GM19025 (cell line): ENCODE results near the gene CST11.
A peak's percentile ranks its signal among the peaks of the same experiment; 100 is the strongest.

Experiments used
- ATAC-seq: cut with Tn5 transposase; IDR thresholded peaks from one replicate; pipeline ENCODE4 v1.9.1; 2021; ENCODE audit warnings: mild to moderate bottlenecking, low read depth, moderate library complexity; ENCODE audit not compliant: unreplicated experiment

The CST11 gene

DNA sequence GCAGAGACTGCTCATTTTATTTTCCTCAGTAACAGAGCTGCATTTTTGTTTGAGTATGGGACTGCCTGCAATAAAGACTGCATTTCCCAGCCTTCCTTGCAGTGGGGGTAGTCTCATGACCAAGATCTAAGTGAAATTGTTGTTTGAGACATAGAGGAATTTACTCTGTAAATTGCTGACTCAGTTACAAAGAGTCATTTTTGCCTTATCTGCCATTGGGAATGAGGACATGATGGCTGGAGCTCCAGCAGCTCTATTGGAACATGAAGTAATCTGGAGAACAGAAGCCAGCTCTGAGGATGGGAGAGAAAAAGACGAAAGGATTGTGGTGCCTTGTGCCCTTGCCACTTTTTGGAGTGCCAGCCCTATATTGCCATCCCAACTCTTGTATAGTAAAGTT, 2.1 kb upstream of the CST11 start:
- no peak for ATAC-seq

DNA sequence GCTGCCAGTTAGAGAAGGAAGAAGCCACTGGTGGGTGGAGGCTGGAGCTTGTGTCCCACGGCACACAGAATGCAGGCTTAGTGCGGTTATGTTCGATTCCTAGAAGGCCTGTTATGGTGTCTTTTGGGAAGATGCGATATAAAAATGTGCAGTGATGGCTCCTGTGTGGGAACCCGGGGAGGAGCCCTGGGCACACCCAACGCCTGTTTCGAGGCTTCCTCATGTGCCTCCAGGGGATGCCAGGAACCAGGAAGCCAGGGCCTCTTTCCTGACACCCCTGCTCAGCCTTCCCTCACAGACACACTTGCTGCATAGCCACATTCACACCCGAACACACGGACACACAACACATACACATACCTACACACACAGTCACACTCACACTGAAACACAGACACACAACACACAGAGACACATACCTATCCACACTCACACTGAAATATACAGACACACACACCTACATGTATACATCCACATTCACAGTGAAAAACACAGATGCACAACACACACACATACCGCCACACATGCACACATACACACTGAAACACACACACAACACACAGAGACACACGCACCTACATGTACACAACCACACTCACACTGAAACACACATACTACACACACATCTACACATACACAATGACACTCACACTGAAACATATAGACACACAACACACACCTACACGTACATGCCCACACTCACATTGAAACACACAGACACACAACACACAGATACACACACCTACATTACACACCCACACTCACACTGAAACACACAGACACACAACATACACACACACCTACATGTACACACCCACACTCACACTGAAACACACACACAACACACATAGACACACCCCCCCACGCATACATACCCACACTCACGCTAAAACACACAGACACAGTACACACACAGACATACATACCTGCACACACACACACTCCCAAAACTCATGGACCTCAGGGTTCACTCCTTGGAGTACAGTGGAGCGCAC, 1.2 kb upstream of the CST11 start:
- no peak for ATAC-seq

DNA sequence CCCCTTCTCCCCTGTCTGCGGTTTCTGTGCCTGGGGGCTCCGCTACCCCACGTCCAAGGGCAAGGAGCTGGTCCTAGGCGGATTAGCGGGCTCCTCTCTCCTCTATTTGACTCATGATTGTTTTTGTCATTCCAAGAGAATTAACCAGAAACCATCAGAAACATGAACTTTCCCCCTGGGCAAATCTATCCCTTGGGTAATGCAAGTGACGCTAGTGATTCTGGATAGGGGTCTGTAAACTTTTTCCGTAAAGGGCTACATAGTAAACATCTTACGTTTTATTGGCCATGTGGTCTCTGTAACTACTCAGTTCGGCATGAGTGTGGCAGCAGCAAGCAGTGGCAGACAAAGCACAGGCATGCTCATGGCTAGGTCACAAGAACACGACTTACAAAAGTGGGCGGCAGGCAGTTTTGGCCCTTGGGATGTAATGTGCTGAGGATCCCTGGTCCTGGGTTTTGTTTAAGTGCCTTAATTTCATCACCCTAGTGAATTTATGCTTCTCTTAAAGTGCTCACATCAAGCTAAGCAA, 654 bp downstream of the CST11 start:
- ATAC-seq: no peak

DNA sequence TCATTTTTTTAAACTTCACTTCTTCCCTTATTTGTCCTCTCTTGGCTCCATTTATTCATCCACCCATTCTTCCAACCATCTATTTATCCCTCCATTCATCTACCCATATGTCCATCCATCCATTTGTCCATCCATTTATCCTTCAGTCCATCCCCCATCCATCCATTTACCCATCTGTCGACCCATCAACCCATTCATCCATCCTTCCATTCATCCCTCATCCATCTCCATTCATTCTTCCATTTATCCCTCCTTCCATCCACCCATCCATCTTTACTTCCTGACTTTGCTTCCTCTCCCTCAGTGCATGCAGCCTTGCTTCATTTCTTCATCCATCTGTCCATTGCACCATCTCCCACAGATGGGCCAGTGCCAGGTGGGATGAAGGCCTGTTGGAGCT, 1.8 kb downstream of the CST11 start:
- no peak for ATAC-seq

DNA sequence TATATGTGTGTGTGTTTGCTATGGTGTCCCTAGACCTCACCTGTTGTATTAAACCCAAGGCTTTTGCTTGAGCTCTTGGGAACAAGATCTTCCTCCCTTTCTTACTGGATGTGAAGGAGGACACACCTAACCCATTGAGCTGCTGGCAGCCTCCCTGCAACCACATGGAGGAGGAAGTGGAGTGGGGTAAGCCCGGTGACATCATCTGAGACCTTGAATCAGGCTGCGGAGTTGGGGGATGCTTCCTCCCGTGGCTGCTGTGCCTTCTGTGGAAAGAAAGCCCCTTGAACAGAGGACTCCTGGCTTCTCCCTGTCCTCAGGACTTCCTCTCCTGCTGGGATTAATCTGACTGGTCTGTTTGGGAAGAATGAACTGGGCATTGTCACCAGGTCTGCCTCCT, 3.3 kb downstream of the CST11 start:
- no peak for ATAC-seq

DNA sequence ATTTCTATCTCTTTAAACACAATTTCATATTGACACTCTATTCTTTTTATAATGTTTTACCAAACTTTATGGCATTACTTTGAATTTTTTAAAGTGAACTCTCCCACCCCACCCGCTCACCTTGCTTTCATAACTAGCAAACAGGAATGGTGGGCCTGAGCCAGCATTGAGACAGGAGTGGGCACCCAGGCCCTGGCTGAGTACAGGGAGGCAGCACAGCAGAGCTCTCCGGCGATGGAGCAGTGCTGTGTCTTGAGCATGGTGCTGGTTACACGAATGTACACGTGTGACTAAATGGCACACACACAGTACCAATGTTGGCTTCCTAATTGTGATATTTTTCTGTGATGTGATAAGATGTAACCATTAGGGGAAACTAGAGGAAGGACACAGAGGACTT, 4.5 kb downstream of the CST11 start:
- no peak for ATAC-seq

DNA sequence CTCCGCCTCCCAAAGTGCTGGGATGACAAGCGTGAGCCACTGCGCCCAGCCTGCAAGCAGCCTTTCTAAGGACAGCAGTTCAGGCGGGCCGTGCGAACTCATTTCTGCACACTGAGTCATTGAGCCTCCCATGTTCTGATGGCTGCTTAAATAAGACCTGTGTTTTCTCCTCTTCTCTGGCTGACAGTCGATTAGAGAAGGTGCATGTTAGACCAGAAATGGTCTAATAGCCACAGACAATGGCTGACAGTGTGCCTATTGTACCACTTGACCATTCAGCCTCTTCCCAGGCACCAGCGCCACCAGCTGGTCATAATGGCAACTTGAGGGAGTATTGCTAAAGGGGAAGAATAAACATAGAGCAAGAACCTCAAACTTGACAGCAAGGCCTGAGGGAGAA, 6.2 kb downstream of the CST11 start:
- ATAC-seq: no peak

DNA sequence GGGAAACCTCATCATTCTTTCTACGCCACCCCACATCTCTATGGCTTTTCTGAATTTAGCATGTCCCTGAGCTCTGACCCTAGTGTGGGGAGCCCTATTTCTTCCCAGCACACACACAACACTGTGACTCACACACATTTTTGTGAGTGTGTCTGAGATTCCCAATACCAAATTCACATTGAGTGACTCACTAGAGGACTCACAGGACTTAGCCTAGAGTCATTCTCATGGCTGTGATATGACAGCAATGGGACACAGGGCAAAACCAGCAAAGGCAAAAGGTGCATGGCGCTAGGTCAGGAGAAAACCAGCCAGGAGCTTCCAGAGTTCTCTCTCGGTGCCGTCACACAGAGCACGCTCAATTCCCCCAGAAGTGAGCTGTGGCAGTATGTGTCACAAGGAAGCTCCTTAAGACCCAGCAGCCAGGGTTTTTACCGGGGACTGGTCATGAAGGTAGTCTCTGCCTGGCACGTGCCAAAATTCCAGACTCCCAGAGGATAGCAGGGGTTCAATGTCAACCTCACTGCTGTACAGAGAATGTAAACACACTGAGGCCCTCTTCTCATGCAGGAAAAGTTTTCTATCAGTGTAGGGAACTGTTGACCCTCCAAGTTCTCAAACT, 7.0 kb downstream of the CST11 start:
- no peak for ATAC-seq

DNA sequence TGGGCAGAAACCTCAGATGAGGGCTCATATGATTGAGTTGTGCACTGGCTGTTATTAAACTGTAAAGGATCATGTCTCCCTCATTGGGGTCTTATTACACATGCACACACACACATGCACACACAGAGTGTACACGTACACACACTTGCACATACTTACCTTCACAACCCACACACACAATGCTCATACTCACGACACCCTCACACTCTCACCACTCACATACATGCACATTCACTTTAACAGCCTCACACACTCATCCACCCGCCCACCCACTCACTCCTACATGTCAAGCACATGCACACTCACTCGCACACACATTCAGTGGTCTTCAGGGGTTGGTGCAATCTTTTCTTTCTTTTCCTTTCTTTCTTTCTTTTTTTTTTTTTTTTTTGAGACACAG, 7.8 kb downstream of the CST11 start:
- ATAC-seq: no peak

DNA sequence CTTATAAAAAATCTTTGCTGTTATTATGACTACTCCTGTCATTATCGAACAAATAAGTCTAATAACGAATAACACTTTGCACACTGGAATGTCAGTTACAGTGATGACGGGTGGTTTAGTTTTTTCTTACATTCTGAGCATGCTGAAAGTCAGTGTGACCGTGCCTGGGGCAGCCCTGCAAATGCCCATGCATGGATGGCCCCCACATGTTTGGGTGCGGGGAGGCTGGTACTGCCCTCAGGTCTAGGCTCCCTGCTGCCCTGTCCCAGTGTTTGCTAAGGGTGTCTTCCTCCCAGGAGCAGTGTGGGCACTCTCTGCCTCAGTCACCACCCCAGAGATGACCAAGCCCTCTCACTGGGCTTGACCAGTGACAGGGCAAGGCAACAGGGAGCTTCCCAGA, 10.2 kb downstream of the CST11 start:
- no peak for ATAC-seq

DNA sequence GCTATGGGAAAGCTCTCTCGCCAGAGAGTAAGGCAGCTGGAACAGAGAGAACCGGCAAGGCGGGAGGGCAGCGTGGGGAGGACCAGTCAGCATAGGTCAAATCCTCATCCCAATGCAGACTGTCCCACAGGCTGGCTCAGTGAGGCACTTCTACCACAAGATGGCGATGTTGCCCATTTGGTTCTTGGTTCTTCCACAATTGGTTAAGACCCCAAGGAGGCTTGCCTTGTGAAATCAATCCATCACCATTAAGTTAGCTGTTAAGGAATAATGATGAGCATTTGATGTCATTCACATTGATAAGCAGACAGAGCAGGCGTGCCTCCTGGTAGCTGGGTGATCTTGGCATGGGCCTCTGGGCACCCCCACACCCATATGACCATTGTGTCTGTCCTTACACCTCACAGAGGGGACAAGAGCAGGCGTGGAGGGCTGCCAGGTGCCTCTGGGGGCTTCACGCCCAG, 10.8 kb downstream of the CST11 start:
- peak; percentile 50 for ATAC-seq

DNA sequence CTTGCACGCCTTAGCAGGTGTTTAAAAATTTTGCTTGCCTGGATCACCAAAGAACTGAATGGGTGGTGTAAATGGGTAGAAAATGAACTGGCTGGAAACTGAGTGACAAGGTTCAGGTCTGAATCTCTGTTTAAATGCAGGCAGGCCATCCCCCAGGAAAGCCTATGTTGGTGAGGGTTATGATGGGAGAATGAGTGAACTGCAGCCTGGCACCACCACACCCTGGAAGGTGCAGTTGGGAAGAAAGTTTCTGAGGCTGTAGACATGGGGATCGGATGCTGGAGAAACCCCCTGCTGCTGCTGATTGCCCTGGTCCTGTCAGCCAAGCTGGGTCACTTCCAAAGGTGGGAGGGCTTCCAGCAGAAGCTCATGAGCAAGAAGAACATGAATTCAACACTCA, 12.7 kb downstream of the CST11 start:
- ATAC-seq: no peak

DNA sequence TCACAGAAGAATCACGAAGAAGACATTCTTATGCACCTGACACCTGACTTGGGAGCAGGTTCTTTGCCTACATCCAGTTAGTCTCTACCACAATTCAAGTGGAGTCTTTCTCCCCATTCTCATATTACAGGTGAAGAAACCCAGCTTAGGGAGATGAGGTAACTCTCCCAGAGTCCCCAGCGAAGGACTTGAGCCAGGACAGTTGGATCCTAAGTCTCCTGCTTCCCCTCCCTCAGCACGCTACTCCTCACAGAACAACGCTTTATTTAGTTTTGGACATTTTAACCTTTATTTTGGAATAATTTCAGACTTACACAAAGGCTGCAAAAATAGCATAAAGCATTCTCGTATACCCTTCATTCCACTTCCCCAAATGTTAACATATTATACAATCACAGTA, 14.0 kb downstream of the CST11 start:
- no peak for ATAC-seq

DNA sequence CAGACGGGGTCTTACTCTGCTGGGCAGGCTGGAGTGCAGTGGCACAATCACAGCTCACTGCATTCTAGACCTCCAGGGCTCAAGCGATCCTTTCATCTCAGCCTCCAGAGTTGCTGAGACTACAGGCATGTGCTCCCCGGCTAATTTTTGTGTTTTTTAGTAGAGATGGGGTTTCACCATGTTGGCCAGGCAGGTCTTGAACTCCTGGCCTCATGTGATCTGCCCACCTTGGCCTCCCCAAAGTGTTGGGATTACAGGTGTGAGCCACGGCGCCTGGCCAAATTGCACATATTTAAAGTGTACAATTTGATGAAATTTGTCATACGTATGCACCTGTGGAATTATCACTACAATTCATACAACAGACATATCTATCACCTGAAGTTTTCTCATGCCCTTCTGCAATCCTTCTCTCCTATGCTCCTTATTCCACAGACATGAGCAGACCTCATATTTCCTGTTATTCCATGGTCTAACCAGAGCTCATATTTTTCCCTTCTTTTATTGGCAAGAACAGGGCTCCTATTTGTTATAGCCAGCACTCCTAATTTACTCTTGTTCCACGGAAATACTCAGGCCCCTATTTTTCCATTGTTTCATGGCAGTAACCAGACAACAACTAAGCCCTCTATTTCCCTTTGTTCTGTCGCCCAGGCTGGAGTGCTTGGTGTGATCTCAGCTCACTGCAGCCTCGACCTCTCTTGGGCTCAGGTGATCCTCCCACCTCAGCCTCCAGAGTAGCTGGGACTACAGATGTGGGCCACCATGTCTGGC, 15.4 kb downstream of the CST11 start:
- ATAC-seq: no peak

DNA sequence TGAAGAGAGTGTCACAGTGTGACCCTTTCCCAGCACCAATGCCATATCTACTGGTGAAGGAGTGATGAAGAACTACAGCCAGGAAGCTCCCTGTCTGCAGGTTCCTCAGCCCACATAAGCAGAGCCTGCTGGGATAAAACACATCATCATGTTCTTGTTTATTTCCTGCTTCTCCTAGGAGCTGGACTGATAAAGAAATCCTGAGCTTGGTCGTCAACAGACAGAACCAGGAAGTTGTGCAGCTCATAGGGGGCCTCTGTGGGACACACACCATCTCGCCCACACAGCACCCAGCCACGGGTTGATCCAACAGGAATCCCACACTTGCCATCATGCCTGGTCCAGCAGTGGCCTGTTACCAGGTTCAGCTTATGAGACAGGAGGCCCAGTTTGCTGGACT, 16.0 kb downstream of the CST11 start:
- ATAC-seq: no peak

DNA sequence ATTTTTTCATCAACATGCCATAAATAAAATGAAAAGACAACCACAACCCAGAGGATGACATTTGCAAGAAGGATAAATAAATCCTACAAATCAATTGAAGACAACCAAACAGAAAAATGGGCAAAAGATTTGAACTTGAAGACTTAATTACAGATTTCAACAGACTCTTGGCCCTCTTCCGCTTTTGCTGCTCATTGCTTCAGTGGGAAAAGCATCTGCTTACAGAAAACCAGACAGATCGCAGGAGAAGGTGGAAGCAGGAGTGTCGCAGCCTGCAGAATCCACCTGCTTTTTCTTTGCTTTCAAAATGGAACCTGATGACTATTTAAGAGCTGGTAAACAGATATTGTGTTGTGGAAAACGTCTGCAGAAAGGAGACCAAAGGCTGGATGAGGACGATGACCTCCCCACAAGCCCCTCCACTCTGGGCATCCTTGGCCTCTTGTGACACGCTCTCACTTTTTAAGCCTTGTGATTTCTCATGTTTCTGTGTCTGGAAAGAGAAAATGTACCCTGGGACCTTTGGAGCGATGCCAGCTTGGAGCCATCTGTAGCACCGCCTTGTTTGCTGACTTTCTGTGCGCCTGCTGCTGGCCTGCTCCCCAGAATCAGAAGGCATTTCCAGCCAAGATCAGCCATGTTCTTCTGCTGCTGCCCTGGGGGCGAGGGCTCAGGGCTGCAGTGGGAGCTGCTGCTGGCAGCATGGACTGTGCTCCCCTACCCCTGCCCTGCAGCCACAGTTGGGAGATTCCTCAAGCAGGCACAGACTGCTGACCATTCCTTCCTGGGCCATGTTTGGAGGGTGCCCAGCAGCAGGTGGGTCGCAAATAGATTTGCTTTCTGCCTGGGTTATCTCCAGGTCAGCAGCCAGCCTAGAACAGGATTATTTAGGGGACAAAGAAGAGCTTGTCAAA, 16.8 kb downstream of the CST11 start:
- no peak for ATAC-seq

DNA sequence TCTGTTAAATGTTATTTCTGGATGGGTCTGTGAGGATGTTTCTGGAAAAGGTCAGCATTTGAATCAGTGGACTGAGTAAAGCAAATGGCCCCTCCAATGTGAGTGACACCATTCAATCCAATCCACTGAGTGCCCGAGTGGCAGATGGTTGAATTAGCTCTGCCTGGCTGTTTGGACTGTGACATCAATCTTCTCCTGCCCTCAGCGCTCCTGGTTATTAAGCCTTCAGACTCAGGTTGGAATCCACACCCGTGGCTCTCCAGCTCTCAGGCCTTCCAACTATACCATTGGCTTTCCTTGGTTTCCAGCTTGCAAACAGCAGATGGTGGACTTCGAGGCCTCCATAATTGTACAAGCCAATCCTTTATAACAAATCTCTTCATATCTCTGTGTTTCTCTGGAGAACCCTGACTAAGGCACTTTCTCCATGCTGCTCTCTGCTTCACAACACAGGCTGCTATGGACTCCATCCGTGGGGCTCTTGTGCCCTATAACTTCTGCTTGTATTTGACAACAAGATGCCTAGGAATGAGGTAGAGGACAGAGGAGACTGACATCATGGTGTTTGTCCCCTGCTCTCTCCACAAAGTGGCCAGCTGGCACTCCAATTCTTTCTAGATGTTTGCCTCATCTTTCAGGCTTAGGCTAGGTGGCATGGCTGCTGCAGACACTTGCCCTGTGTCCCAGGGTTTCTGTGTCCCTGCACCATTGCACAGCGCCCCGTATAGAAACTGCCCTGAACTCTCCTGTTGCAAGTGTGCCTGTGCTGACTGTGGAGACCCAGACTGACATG, 18.0 kb downstream of the CST11 start:
- ATAC-seq: no peak

DNA sequence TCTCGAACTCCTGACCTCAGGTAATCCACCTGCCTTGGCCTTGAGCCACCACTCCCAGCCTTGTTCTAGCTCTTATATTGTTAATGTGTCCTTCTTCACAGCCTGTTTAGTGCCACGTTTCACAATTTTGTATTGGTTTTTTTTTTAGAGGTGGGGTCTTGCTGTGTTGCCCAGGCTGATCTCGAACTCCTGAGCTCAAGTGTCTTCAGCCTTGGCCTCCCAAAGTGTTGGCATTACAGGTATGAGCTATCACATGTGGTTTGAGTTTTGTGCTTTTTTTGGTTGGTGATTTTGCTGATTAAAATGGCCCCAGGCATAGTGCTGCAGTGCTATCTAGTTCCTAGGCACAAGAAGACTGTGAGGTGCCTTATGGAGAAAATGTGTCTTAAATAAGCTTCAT, 19.0 kb downstream of the CST11 start:
- no peak for ATAC-seq

DNA sequence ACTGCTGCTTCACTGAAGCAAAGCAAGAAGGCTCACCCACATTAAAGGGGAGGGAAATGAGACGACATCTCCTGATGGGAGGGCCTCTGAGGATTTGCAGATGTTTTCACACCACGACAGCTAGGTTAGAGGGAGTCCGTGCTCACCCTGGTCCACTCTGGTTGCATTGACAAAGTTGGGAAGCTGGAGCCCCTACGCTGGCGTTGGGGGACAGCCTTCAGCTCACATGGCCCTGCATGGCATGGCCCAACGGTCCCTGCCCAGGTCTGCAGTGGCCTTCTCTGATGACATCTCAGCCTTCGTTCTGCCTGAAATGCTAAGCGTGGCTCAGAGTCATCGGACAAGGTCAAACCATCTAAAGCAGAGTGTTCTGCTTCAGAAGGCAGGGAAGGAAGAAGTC, 27.5 kb downstream of the CST11 start:
- no peak for ATAC-seq
